GM19372 (cell line): ENCODE results near the gene ACTMAP.
"Not testable (repeated sequence)": the region's sequence is repeated elsewhere in the genome, so short reads cannot be mapped to it uniquely, and the experiment has no call there.

Experiments
- ATAC-seq: cut with Tn5 transposase; IDR thresholded peaks from one replicate; pipeline ENCODE4 v1.9.1; 2021; ENCODE audit warnings: mild to moderate bottlenecking, low read depth, moderate library complexity; ENCODE audit not compliant: unreplicated experiment

The ACTMAP gene, protein sequence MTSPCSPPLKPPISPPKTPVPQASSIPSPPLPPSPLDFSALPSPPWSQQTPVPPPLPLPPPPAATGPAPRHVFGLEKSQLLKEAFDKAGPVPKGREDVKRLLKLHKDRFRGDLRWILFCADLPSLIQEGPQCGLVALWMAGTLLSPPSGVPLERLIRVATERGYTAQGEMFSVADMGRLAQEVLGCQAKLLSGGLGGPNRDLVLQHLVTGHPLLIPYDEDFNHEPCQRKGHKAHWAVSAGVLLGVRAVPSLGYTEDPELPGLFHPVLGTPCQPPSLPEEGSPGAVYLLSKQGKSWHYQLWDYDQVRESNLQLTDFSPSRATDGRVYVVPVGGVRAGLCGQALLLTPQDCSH

GRCh38 chr19:40750058-40750873, at the start of gene ACTMAP:
Gene ACTMAP, minus strand, starts transcription at chr19:40750477. Its CDS starts 674 bp downstream, at chr19:40749803.
- ATAC-seq = peak; percentile 82

DNA sequence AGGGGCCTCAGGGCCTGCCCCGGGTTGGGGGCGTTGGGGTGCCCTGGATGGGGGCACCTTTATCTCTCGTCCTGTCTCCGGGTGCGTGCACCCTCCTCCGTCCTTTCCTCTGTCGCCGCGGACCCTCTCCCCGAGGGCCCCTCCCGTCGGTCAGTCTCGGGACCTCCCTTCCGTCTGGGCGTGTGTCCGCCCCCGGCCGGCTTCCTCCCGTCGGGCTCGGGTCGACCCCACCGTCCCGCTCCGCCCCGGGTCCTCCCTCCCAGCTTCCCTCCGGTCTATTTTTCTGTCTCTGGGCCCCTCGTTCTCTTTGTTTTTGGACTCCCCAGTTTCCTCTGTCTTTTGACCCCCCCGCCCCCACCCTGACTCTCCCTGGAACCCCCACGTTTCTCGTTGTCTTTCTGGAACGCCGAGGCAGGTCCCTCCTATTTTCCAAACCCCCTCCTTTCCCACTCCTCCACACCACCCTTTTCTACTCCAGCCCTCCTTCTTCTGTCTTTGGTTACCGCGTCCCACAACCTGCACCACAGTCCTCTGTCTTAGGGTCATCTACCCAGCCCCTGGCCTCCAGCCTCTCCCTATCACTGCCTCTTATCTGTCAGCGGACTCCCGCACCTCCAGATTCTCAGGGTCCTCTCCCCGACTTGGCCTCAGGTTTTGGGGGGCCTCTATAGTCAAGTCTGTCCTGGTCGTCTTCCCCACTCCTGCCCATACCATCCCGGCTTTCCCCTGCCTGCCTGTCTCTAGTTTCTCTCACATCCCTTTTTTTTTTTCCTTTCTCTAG, 49.5 kb upstream of the ACTMAP start:
- no peak for ATAC-seq

DNA sequence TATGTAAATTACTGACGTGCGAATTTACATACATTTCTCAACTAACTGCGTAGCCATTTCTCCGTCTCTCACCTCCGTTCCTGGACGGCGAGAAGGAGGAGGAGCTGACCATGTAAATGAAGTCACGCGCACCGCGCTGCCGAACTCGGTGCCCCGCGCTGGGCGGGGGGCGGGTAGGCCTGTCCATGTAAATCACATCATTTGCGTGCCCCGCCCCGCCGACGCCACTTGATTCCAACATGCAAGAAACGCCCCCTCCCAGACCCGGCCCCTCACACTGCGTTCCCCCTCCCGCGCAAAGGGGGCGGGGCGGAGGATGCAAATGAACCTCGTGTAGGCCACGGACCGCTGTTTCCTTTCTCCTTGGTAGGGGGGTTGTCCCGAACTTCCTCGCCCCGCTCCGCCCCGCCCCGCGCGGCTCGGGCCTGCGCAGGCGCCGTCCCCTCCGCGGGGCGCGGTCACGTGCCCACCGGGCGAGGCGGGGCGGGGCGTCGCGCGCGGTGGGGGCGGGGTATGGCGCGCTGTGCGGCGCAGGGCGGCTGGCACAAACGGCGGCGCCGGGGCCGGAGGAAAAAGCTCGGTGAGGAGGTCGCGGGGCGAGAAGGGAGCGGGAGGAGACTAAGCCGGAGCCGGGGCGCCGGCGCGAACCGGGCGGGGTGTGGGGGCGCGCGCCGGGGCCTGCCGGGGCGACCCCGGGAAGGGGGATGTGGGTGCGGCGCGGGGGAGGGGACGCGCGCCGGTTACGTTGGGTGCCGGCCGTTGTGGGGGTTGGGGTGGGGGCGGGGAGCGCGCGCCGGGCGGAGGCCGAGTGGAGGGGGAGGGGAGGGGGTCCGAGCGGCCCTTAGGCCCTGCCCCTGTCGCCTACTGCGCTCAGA, 48.6 kb upstream of the ACTMAP start, which contains the start of gene EGLN2:
EGLN2 (plus strand) TSS at position 509 of the 875 bp plus-strand sequence. CDS start 1,382 bp downstream, outside the sequence.
- ATAC-seq = peak; percentile 77

DNA sequence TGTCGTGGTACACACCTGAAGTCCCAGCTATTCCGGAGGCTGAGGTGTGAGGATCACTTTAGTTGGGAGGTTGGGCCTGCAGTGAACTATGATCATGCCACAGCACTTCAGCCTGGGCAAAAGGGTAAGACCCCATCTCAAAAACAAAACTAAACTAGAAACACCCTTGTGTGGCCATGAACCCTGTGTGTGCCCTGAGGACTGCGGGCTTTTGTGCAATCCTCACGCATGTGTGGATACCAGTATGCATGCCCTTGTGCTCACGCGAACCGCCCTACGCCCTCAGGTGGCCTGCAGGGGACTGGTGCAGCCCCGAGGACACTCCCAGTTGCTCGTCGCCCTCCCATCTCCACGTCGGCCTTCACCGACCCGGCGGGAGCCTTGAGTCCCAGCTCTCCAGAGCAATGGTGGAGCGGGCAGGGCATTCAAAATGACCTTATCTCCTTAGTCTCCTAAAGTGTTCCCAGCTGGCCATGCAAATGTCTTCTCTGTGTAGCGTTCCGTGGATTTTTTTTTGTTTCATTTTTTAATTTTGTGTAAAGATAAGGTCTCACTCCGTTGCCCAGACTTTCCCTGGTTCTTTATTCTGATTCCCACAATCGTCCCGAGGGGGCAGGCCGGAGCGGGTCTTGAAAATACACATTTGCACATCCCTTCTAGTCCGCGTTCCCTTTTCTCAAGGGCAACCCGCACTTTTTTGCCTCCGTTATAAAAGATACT, 47.8 kb upstream of the ACTMAP start:
- peak; percentile 13 for ATAC-seq

DNA sequence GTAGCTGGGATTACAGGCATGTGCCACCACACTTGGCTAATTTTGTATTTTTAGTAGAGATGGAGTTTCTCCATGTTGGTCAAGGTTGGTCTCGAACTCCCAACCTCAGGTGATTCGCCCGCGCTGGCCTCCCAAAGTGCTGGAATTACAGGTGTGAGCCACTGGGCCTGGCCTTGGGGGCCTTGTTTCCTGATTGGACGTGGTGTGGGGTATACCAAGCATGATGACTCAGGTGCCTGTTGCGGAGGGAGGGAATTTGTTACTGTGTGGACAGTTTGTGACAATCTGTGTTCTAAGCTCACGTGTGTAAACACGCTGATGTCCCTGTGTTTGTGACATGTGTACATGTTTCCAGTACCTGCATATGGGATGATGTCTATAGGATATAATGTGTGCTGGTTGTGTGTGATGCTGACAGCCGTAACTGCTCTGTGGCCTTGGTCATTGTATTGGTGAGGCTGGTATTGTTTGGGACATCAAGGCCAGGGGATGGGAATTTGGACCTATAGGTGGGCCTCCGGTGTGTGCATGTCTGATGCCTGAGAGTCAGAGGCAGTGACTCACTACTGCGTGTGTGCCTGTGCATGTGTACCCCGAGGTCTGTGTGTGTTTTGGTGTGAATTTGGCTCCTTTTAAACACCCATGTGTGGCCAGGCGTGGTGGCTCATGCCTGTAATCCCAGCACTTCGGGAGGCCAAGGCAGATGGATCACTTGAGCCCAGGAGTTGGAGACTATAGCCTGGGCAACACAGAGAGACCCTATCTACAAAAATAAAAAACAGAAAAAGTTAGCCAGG, 47.1 kb upstream of the ACTMAP start:
- ATAC-seq = no peak

DNA sequence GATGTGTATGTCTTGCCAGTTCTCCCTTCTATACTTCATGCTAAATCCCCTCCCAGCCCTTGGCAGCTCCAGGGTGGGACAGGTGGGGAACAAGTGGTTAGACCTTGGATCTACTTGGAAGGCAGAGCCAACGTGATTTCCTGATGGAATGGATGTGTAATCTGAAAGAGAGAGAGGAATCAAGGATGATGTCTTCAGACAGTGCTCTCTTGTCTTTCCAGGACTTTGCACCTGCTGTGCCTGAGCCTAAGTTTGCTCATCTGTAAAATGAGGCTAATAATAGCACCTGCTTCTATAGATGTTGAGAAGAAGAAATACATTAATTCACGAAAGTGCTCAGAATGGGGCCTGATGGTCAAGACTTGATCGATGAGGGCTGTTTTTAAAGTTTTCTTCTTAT, 41.7 kb upstream of the ACTMAP start:
- no peak for ATAC-seq

DNA sequence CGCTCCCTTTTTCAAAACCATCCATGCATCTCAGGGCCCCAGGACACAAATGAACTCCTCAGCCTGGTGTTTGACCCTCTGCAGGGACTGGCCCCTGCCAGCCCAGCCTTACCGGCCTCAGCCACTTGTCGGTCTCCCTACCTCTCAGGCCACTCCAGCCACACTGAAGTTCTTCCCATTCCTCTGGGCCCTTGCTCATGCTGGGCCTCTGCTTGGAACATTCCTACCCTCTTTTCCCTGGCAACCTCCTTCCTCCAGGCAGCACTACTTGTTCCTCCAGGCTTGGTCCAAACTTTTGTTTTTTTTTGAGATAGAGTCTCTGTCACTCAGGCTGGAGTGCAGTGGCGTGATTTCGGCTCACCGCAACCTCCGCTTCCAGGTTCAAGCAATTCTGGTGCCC, 41.1 kb upstream of the ACTMAP start:
- ATAC-seq = no peak

DNA sequence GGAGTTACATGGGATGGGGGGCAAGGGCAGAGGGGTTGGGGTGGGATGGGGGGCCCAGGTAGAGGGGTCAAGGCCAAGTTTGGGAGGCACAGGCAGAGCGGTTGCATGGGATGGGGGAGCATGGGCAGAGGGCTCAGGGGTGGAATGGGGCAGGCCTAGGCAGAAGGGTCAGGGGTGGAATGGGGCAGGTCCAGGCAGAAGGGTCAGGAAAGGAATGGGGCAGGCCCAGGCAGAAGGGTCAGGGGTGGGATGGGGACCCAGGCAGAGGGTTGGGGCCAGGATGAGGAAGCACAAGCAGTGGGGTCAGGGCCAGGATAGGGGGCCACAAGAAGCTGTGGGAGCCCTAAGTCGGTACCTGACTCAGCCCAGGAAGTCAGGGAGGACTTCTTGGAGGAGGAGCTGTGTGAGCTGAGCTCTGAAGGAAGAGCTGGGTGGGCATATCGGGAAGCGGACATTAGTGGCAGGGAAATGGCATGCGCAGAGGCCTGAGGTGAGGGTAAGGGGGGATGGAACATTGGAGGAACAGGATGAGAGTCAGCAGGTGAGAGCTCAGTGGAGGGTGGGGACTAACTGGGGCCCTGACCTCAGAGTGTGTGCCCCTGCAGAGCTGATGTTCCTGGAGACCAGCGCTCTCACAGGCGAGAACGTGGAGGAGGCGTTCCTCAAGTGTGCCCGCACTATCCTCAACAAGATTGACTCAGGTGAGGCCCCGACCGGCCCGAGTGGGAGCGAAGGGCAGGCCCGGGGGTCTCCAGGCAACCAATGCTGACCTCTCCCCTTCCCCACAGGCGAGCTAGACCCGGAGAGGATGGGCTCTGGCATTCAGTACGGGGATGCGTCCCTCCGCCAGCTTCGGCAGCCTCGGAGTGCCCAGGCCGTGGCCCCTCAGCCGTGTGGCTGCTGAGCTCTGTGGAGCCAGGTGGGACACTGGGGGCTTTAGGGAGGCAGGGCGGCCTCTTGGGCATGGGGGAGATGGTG, 36.1 kb upstream of the ACTMAP start:
- ATAC-seq = no peak

DNA sequence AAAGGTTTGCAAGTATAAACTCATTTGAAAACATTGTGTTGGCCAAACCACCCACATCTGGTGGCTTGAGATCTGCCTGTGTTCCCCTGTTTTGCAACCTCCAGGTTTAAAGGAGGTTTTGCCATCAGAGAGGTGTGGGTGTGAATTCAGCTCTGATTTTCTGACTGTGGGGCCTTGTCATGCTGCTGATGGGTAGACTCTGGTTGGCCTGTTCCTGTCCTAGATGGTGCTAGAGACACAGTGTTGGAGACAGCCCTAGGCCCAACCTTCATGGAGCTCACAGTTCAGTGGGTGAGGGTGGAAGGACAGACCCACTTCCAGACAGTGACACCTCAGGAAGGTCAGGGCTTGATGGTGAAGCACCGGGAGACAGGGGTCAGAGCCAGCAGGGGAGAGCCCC, 35.2 kb upstream of the ACTMAP start:
- ATAC-seq = no peak

- not testable (repeated sequence) for ATAC-seq
Observed at GRCh38 chr19:40784146-40784545, 33.9 kb upstream of the ACTMAP start.

DNA sequence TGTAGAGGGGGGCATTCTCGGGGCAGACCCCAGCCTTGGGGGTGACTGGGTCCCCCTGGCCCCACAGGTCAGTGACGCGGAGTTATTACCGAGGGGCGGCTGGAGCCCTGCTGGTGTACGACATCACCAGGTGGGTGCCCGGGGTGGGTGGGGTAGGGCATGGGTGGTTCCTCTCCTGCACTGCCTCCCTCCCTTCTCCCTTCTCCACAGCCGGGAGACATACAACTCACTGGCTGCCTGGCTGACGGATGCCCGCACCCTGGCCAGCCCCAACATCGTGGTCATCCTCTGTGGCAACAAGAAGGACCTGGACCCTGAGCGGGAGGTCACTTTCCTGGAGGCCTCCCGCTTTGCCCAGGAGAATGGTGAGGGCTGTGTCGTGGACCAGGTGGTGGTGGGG, 33.4 kb upstream of the ACTMAP start:
- ATAC-seq = no peak

DNA sequence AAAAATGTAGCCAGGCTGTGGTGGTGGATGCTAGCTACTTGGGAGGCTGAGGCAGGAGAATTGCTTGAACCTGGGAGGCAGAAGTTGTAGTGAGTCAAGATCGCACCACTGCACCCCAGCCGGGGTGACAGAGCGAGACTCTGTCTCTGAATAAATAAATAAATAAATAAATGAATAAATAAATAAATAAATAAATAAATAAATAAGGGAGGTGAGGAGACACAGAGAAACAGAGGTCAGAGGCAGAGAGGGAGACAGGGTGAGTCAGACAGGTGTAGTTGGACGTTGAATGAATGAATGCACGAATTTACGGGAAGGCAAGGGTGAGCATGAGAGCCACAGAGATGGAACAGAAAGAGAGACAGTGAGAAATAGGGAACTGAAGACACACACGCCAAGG, 30.9 kb upstream of the ACTMAP start:
- ATAC-seq = no peak

- no peak for ATAC-seq
Observed at GRCh38 chr19:40780582-40780981, 30.3 kb upstream of the ACTMAP start.

DNA sequence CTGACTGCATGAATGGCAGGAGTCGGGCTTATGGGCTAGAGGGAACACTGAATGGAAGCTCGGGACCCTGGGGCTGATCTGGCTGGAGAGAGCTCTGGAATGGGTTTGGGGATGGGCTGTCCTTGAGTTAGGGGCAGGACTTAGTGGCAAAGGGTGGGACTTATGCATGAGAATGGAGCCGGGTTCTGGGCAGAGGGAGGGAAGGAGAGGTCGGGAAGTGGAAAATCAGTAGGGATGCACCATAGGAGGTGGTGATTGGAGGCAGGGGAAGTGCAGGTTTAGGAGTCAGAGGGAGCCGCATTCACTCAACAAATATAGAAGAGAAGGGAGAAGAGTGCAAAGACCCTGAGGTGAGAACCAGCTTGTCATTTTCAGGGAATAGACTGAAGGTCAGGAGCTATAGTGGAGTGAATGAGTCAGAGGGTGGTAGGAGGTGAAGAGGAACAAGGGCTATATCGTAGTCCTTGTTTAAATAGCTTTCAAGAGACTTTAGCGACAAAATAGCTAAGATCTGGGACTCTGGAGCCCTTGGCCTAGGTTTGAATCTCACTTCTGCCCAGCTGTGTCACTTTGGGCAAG, 28.5 kb upstream of the ACTMAP start:
- ATAC-seq = no peak

DNA sequence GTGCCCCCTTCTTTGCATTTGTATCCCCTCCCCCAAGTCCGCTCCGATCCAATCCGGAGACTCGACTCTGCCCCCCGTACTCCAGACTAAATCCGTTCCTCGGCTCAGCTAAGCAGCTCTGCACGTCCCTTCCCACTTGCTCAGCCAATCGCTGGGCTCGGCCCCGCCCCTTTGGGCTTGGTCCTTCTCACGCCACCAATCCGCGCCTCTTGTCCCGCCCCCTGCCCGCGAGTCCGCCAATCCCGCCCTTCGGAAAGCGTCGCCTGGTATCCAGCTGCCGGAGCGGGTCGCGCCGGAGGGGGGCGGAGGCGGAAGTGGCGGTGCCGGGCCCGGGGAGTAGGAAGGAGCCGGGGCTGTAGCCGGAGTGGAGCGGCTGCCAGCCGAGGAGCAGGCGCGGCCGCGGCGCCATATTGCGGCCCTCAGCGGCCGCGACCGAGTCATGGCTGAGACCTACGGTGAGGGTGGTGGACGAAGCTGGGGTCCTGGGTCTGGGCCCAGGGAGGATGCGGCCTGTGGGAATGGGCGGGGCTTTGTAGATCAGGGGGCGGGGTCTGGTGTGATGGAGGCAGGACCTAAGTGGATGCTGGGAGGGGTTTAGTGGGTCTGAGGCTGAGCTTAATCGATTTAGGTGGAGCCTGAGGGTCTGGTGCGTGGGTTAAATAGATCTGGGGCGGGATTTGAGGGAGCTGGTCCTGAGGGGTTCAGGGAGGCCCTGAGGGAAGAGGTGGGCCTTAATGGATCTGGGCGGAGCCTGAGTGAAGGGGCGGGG, 27.8 kb upstream of the ACTMAP start, which contains the start of gene RAB4B:
RAB4B (plus strand) TSS at position 311 of the 769 bp plus-strand sequence; CDS start at position 440, 129 bp downstream.
- peak; percentile 59 for ATAC-seq

- ATAC-seq = no peak
Observed at GRCh38 chr19:40777645-40777936, 27.3 kb upstream of the ACTMAP start.
